ENCODE measurements around the gene STXBP5L. TPM values are rescaled to one million over a fixed set of nuclear protein-coding genes. Genes with fewer than 3 reads are reported as not detected.

Gene STXBP5L
- 1 to 10 TPM in 1 of 6 donors, under 1 TPM in 5; 0.19 to 1.5 (median 0.54) TPM for total RNA-seq
- 1 to 10 TPM in 1 of 2 donors, under 1 TPM in 1; 0.11 to 1.1 TPM for polyA plus RNA-seq

DNA sequence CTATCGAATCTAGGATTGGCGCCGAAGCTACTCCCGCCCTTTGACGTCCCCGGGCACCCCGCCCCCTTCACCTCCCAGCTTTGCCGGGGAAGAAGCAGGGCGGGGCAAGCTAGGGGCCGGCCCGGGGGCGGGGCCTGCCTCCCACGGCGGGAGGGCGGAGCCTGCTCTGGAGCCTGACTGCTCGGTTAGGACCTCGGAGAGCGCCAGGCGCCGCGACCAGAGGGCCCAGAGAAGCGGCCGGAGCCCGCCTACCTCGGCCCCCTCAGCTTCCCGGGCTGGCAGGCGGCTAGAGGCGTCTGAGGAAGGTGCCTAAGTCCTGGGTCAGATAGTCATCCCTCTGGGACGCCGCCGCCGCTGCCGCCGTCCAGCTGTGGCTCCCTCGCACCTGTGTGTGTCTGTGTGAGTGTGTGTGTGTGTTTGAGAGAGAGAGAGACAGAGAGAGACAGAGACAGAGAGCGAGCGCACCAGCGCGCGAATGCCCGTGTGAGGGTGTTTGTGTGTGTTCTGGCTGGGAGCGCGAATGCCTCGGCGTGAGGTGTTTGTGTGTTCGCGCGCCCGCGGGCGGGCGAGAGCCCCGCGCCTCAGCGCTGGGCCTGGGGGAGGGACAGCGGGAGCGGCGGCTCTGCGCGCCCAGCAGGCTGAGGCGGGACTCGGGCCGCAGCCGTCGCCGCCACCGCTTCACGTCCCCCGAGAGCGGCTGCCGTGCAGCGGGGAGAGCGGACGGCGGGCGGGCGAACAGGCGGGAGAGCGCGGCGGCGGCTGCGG lies at the start of gene STXBP5L:
STXBP5L (plus strand) TSS at position 176 of the 765 bp plus-strand sequence. CDS start 1,374 bp downstream, outside the sequence.
- Histone ChIP-seq H3K27ac (peak within 1 kb of the TSS in 2 of 4 donors; percentile 0 to 42), H3K9me3 (no peaks in the 10 kb centered on the region), H3K4me3 (peak within 1 kb of the TSS; percentile 16 to 58 (median 32)), H3K36me3 (no peaks in the 10 kb centered on the region), H3K4me1 (peaks cover 5 to 8% (median 6%) of the 10 kb centered on the region in 3 donors), H3K27me3 (peaks cover 0 to 20% (median 10%) of the 10 kb centered on the region in 4 donors)
- FAIRE-seq (no peak), ATAC-seq (peak; percentile 98 to 99 (median 99)), DNase-seq (peak; percentile 86 to 96 (median 94))
- WGBS, 2 donors: 0 to 1% methylated on average over 71 to 83 of the region's 83 CpGs
- intact Hi-C loops (cut with DNase I): no loop called here
- TF ChIP-seq, protein P1, sequence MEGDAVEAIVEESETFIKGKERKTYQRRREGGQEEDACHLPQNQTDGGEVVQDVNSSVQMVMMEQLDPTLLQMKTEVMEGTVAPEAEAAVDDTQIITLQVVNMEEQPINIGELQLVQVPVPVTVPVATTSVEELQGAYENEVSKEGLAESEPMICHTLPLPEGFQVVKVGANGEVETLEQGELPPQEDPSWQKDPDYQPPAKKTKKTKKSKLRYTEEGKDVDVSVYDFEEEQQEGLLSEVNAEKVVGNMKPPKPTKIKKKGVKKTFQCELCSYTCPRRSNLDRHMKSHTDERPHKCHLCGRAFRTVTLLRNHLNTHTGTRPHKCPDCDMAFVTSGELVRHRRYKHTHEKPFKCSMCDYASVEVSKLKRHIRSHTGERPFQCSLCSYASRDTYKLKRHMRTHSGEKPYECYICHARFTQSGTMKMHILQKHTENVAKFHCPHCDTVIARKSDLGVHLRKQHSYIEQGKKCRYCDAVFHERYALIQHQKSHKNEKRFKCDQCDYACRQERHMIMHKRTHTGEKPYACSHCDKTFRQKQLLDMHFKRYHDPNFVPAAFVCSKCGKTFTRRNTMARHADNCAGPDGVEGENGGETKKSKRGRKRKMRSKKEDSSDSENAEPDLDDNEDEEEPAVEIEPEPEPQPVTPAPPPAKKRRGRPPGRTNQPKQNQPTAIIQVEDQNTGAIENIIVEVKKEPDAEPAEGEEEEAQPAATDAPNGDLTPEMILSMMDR (IDR thresholded peaks at IDR 0.05): no peak

DNA sequence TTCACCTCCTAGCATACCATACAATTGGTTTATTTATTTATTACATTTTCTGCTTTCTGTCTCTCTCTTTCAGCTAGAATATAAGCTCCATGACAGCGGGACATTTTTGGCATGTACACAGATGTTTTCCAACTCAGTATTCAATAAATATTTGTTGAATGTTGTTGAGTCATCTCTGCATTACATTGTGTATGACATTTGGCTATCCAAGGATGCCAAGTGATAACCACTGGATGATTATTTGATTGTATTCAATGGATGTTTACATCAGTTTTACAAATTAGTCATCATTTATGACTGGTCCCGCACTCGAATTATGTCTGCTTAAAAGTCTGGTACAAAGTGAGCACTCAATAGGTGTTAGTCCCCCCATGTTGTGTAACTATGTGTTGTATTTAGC lies 49.5 kb upstream of the STXBP5L start:
- Histone ChIP-seq H3K27ac (no peak overlapping the region), H3K36me3 (no peaks in the 10 kb centered on the region), H3K4me1 (no peaks in the 10 kb centered on the region), H3K27me3 (no peaks in the 10 kb centered on the region), H3K4me3 (no peak overlapping the region), H3K9me3 (no peaks in the 10 kb centered on the region)
- 76 to 88% methylated on average over 3 of the region's 3 CpGs for WGBS, 2 donors
- DNase-seq (no peak), ATAC-seq (no peak), FAIRE-seq (no peak)
- intact Hi-C loops (cut with DNase I): no loop called here
- TF ChIP-seq, protein P1 (IDR thresholded peaks at IDR 0.05): no peak

DNA sequence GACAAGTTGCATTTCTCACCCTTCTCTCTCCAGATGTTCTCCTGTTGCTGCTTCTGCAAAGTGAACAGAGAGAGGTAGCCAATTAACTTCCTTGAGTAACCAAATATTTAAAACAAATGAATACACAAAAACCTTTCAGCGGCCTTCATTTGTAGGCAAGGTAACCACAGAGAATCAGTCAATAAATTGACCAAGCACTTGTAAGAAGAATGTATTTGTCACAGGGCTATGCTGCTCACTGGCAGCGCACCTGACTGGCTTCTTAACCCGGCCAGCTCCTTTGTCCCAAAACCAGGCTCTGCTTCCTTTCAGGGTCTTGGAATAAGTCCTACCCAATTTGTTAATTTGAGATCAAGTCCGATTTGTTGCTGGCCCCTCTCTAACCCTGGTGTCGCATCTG lies 43.5 kb upstream of the STXBP5L start:
- ATAC-seq (peak in 2 of 4 donors; percentile 62 to 73), FAIRE-seq (no peak), DNase-seq (no peak)
- Histone ChIP-seq H3K27me3 (no peaks in the 10 kb centered on the region), H3K27ac (no peak overlapping the region), H3K9me3 (no peaks in the 10 kb centered on the region), H3K36me3 (no peaks in the 10 kb centered on the region), H3K4me3 (no peak overlapping the region), H3K4me1 (no peaks in the 10 kb centered on the region)
- WGBS, 2 donors: 36 to 40% methylated on average over 5 of the region's 5 CpGs
- intact Hi-C loops (cut with DNase I): no loop called here
- TF ChIP-seq, protein P1 (IDR thresholded peaks at IDR 0.05): no peak

DNA sequence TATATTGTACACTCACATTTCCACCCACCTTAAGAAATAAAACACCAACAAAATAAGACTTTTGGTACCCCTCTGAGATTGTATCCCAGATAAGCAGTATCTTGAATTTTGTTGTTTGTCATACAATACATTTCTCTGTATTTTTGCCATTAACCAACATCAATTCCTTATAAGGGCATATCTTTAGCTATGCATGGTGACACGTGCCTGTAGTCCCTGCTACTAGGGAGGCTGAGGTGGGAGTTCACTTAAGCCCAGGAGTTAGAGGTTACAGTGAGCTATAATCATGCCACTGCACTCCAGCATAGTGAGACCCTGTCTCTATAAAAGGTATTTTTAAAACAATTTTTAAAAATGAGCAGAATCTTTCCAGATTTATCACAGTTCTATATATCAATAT lies 32.5 kb upstream of the STXBP5L start:
- intact Hi-C loops (cut with DNase I): no loop called here

More for the DNA sequence above, 32.5 kb upstream of the STXBP5L start:
- no peaks in the 10 kb centered on the region for H3K36me3 ChIP-seq
- no peaks in the 10 kb centered on the region for H3K27me3 ChIP-seq
- TF ChIP-seq, protein P1 (IDR thresholded peaks at IDR 0.05): no peak
- ATAC-seq: no peak
- WGBS, 2 donors: 65 to 74% methylated on average over 1 of the region's 1 CpG
- no peak overlapping the region for H3K27ac ChIP-seq
- no peak for DNase-seq
- no peaks in the 10 kb centered on the region for H3K9me3 ChIP-seq
- H3K4me3 ChIP-seq: no peak overlapping the region
- no peak for FAIRE-seq
- H3K4me1 ChIP-seq: no peaks in the 10 kb centered on the region

Data from pancreas (tissue), 10 donors.